Muscle layer of duodenum (tissue), 2 donors: ENCODE results near the gene CBX4.

Source experiments
- H3K27ac ChIP-seq: one replicate; pipeline ENCODE4 v1.7.0; 2013; ENCODE audit warnings: mild to moderate bottlenecking, low read length
- H3K27me3 ChIP-seq: one replicate; pipeline ENCODE4 v1.7.0; 2013; ENCODE audit warnings: low read depth, mild to moderate bottlenecking, control low read depth, low read length
- H3K36me3 ChIP-seq, 2 donors: one replicate each; pipeline ENCODE4 v1.7.0; 2013; ENCODE audit warnings: low read length in 2 of 2, control low read depth in 1 of 2, mild to moderate bottlenecking in 1 of 2; ENCODE audit not compliant: insufficient read depth in 2 of 2, control insufficient read depth in 1 of 2
- H3K4me1 ChIP-seq, 2 donors: one replicate each; pipeline ENCODE4 v1.7.0; 2013; ENCODE audit warnings: low read length in 2 of 2, mild to moderate bottlenecking in 2 of 2, control low read depth in 1 of 2, moderate library complexity in 1 of 2; ENCODE audit not compliant: insufficient read depth in 2 of 2, control insufficient read depth in 1 of 2
- H3K4me3 ChIP-seq, 2 donors: one replicate each; pipeline ENCODE4 v1.7.0; 2013; ENCODE audit warnings: low read length in 2 of 2, low read depth in 1 of 2, mild to moderate bottlenecking in 1 of 2
- H3K9me3 ChIP-seq, 2 donors: one replicate each; pipeline ENCODE4 v1.7.0; 2013; ENCODE audit warnings: low read length in 2 of 2, control low read depth in 1 of 2, mild to moderate bottlenecking in 1 of 2; ENCODE audit not compliant: control insufficient read depth in 1 of 2
- donor health status: healthy.

The CBX4 gene

DNA sequence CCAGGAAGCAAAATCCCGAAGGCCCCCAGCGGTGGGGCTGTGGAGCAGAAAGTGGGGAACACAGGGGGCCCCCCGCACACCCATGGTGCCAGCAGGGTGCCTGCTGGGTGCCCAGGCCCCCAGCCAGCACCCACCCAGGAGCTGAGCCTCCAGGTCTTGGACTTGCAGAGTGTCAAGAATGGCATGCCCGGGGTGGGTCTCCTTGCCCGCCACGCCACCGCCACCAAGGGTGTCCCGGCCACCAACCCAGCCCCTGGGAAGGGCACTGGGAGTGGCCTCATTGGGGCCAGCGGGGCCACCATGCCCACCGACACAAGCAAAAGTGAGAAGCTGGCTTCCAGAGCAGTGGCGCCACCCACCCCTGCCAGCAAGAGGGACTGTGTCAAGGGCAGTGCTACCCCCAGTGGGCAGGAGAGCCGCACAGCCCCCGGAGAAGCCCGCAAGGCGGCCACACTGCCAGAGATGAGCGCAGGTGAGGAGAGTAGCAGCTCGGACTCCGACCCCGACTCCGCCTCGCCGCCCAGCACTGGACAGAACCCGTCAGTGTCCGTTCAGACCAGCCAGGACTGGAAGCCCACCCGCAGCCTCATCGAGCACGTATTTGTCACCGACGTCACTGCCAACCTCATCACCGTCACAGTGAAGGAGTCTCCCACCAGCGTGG lies 54.8 kb downstream of the CBX4 start:
- H3K4me1 ChIP-seq, result peaks cover 0 to 5% of the 10 kb centered on the region in 2 donors
- H3K27ac ChIP-seq, result no peak overlapping the region
- no peaks in the 10 kb centered on the region for H3K36me3 ChIP-seq
- no peaks in the 10 kb centered on the region for H3K9me3 ChIP-seq
- H3K4me3 ChIP-seq, result no peak overlapping the region
- H3K27me3 ChIP-seq, result peaks cover 36% of the 10 kb centered on the region

DNA sequence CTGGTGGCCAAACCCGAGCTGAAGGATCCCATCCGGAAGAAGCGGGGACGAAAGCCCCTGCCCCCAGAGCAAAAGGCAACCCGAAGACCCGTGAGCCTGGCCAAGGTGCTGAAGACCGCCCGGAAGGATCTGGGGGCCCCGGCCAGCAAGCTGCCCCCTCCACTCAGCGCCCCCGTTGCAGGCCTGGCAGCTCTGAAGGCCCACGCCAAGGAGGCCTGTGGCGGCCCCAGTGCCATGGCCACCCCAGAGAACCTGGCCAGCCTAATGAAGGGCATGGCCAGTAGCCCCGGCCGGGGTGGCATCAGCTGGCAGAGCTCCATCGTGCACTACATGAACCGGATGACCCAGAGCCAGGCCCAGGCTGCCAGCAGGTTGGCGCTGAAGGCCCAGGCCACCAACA lies 55.3 kb downstream of the CBX4 start:
- peaks cover 0 to 8% of the 10 kb centered on the region in 2 donors for H3K4me1 ChIP-seq
- H3K9me3 ChIP-seq, result no peaks in the 10 kb centered on the region
- no peaks in the 10 kb centered on the region for H3K36me3 ChIP-seq
- no peak overlapping the region for H3K27ac ChIP-seq
- H3K4me3 ChIP-seq, result no peak overlapping the region
- peaks cover 34% of the 10 kb centered on the region for H3K27me3 ChIP-seq
